Omental fat pad (tissue), 4 donors: ENCODE results near the gene ATP8B4. TPM values are rescaled to one million over a fixed set of nuclear protein-coding genes. Genes with fewer than 3 reads are reported as not detected.

Experiments
- ATAC-seq: fragments of 150-250 bp; one replicate; pipeline ENCODE4 v1.9.1; 2016; ENCODE audit warnings: mild to moderate bottlenecking, moderate library complexity; ENCODE audit not compliant: low FRiP score
- DNase-seq: peaks from one replicate; pipeline ENCODE4 v3.0.0-alpha.2; 2019; ENCODE audit warnings: low spot score
- CTCF ChIP-seq, 3 donors: fragments of 450-650 bp; IDR thresholded peaks; one replicate each; pipeline ENCODE4 v1.5.1; 2016 to 2017; ENCODE audit warnings: antibody characterized with exemption in 3 of 3, mild to moderate bottlenecking in 3 of 3, moderate library complexity in 2 of 3
- total RNA-seq, 4 donors: library from RNA; depleted of rRNA; stranded (reverse); fragments of >200 nt; gene quantifications; one replicate each; pipeline ENCODE4 v1.1.0, GENCODE V29; 2016

Gene ATP8B4
- total RNA-seq, 4 donors from 2014 or later: 12.1 to 32.3 (median 16.5) TPM

GRCh38 chr15:49883121-49883520 lies 235.9 kb downstream of the ATP8B4 start:
- no peak for ATAC-seq
- no peak for DNase-seq
- no peak for TF ChIP-seq CTCF (IDR thresholded peaks at IDR 0.05)

- DNase-seq: no peak
- ATAC-seq: no peak
- TF ChIP-seq CTCF (IDR thresholded peaks at IDR 0.05): no peak
Measured at GRCh38 chr15:49881866-49882265, 237.2 kb downstream of the ATP8B4 start.

- ATAC-seq (no peak), DNase-seq (no peak)
- TF ChIP-seq CTCF (IDR thresholded peaks at IDR 0.05): no peak
Measured at GRCh38 chr15:49881433-49881832, 237.6 kb downstream of the ATP8B4 start.

GRCh38 chr15:49877873-49878521 lies 241.0 kb downstream of the ATP8B4 start:
- TF ChIP-seq CTCF (IDR thresholded peaks at IDR 0.05): no peak
- DNase-seq: no peak
- peak; percentile 78 for ATAC-seq

GRCh38 chr15:49877117-49877872 lies 241.7 kb downstream of the ATP8B4 start:
- no peak for TF ChIP-seq CTCF (IDR thresholded peaks at IDR 0.05)
- DNase-seq (no peak), ATAC-seq (peak; percentile 15)

GRCh38 chr15:49876401-49877038 lies 242.5 kb downstream of the ATP8B4 start:
- no peak for TF ChIP-seq CTCF (IDR thresholded peaks at IDR 0.05)
- DNase-seq (no peak), ATAC-seq (no peak)
